HepG2 (cell line): ENCODE measurements around the gene CIBAR2. TPM values are rescaled to one million over a fixed set of nuclear protein-coding genes. Genes with fewer than 3 reads are reported as not detected.

ENCODE experiments used
- BRCA1 ChIP-seq: sonication (generic); formaldehyde crosslinking; IDR thresholded peaks from 2 replicates; pipeline ENCODE4 v1.4.0; 2020; ENCODE audit warnings: missing genetic modification reagents
- HNRNPH1 ChIP-seq: fragments of 200-400 bp; formaldehyde crosslinking; optimal IDR thresholded peaks from 2 replicates; pipeline ENCODE3; 2017; ENCODE audit warnings: mild to moderate bottlenecking, low read depth, low read length
- MATR3 ChIP-seq: sonication (generic); formaldehyde crosslinking; IDR thresholded peaks from 2 replicates; pipeline ENCODE4 v1.4.0; 2020; ENCODE audit warnings: missing genetic modification reagents
- MZF1 ChIP-seq: sonication (generic); formaldehyde crosslinking; IDR thresholded peaks from 2 replicates; pipeline ENCODE4 v1.8.1; 2023; ENCODE audit warnings: mild to moderate bottlenecking, missing genetic modification reagents, borderline replicate concordance
- NKX3-1 ChIP-seq: sonication (generic); formaldehyde crosslinking; IDR thresholded peaks from 2 replicates; pipeline ENCODE4 v1.5.0; 2020; ENCODE audit warnings: missing genetic modification reagents
- NR2F1 ChIP-seq, 2 experiments: fragments of 450-650 bp in 1 of 2; formaldehyde crosslinking in 1 of 2; IDR thresholded peaks; 2 replicates each; pipeline versions ENCODE4 v1.5.0 to v1.6.1; 2016 to 2020; ENCODE audit warnings: mild to moderate bottlenecking in 1 of 2, missing compliant biosample characterization in 1 of 2, missing genetic modification reagents in 1 of 2, moderate library complexity in 1 of 2
- RBFOX2 ChIP-seq: fragments of 200-400 bp; formaldehyde crosslinking; IDR thresholded peaks from 2 replicates; pipeline ENCODE4 v1.6.1; 2017; ENCODE audit warnings: low read depth, mild to moderate bottlenecking, low read length
- SMARCE1 ChIP-seq: fragments of 450-650 bp; IDR thresholded peaks from 2 replicates; pipeline ENCODE4 v1.6.1; 2017; ENCODE audit warnings: borderline replicate concordance
- SRSF9 ChIP-seq: fragments of 200-400 bp; formaldehyde crosslinking; IDR thresholded peaks from 2 replicates; pipeline ENCODE4 v1.6.1; 2018; ENCODE audit warnings: borderline replicate concordance, mild to moderate bottlenecking, low read depth, low read length; ENCODE audit not compliant: insufficient read depth, poor library complexity, severe bottlenecking
- ZC3H4 ChIP-seq: sonication (generic); formaldehyde crosslinking; IDR thresholded peaks from 2 replicates; pipeline ENCODE4 v1.4.0; 2020; ENCODE audit warnings: missing genetic modification reagents, borderline replicate concordance
- ZNF207 ChIP-seq: fragments of 450-650 bp; IDR thresholded peaks from 2 replicates; pipeline ENCODE4 v1.6.1; 2016; ENCODE audit warnings: antibody characterized with exemption, borderline replicate concordance
- ZNF292 ChIP-seq: sonication (generic); formaldehyde crosslinking; IDR thresholded peaks from 2 replicates; pipeline ENCODE4 v1.8.1; 2022; ENCODE audit warnings: mild to moderate bottlenecking, low read depth, missing genetic modification reagents, borderline replicate concordance
- ZNF614 ChIP-seq: IDR thresholded peaks from 2 replicates; pipeline ENCODE4 v1.6.1; 2018; ENCODE audit warnings: missing biosample characterization, missing genetic modification reagents, inconsistent platforms, borderline replicate concordance
- ZNF713 ChIP-seq: sonication (generic); formaldehyde crosslinking; IDR thresholded peaks from 2 replicates; pipeline ENCODE4 v1.4.0; 2020; ENCODE audit warnings: mild to moderate bottlenecking, missing genetic modification reagents
- ZNF776 ChIP-seq: sonication (generic); formaldehyde crosslinking; IDR thresholded peaks from 2 replicates; pipeline ENCODE4 v1.4.0; 2020; ENCODE audit warnings: mild to moderate bottlenecking, missing genetic modification reagents
- ZNF850 ChIP-seq: sonication (generic); formaldehyde crosslinking; conservative IDR thresholded peaks from 2 replicates; pipeline ENCODE4 v1.9.0; 2021; ENCODE audit warnings: mild to moderate bottlenecking, missing genetic modification reagents
- ZNF878 ChIP-seq: sonication (generic); formaldehyde crosslinking; IDR thresholded peaks from 2 replicates; pipeline ENCODE4 v1.8.1; 2023; ENCODE audit warnings: mild to moderate bottlenecking, missing genetic modification reagents, moderate library complexity
- polyA plus RNA-seq, 8 experiments: library from polyadenylated mRNA; depleted of rRNA in 3 of 8; stranded (reverse) in 7 of 8; unstranded in 1 of 8; fragments of >200 nt; fragmentation: Illumina TruSeq in 4 of 8; extraction: Trizol in 4 of 8; gene quantifications; 2 replicates each; pipeline versions ENCODE4 v1.2.1 to v1.2.3, GENCODE V29; 2011 to 2016; ENCODE audit warnings: low read depth in 4 of 8, missing spikeins in 1 of 8, mixed read lengths in 1 of 8; ENCODE audit not compliant: insufficient read depth in 1 of 8
- total RNA-seq, 5 experiments: library from RNA; depleted of rRNA; stranded (reverse); fragments of >200 nt; fragmentation: Illumina TruSeq; extraction: Trizol; gene quantifications; 2 replicates each; pipeline ENCODE4 v1.2.3, GENCODE V29; 2016; ENCODE audit warnings: low read depth in 1 of 5
- TF ChIP-seq, protein P1 (sequence below): sonication (generic); formaldehyde crosslinking; conservative IDR thresholded peaks from 2 replicates; pipeline ENCODE4 v1.8.1; 2023; ENCODE audit warnings: missing genetic modification reagents
- TF ChIP-seq, protein P2 (sequence below): sonication (generic); formaldehyde crosslinking; IDR thresholded peaks from 2 replicates; pipeline ENCODE4 v1.9.0; 2022; ENCODE audit warnings: low read depth, missing genetic modification reagents
- TF ChIP-seq, protein P3 (sequence below): sonication (generic); formaldehyde crosslinking; IDR thresholded peaks from 2 replicates; pipeline ENCODE4 v1.4.0; 2020; ENCODE audit warnings: missing genetic modification reagents
- TF ChIP-seq, protein P4 (sequence below): sonication (generic); IDR thresholded peaks from 2 replicates; pipeline ENCODE4 v1.6.1; 2016; ENCODE audit warnings: low read depth, borderline replicate concordance

The CIBAR2 gene
- total and polyA plus RNA-seq, 2 of the 13 experiments (the other 11 are each of a cell fraction or from before 2014, with no cell fraction given) = not detected

DNA sequence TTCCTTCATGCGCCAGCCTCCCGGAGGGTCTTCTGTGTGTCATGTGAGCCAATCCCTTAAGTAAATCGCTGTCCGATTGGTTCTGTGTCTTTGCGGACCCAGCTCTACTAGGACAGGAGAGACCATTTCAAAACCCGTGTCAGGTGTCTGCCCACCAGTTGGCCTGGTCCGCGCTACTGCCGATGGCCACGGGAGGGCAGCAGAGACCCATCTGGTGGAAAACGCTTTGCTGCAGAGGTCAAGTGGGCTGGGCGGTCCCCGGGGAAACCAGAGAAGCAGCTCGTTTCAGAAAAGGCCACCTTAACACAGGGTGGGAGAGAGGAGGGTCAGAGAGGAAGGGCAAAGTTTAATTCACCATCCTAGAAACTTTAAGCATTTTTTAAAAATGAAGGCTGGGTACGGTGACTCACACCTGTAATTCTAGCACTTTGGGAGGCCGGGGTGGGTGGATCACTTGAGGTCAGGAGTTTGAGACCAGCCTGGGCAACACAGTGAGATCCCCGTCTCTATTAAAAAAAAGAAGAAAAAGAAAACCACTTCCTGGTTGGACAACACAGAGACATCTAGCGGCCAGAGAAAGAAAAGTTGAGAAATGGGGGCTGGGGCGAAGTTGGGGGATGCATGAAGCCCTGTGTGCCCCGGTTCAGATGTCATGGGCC, 2.8 kb upstream of the CIBAR2 start (continued):
- TF ChIP-seq, protein P1, sequence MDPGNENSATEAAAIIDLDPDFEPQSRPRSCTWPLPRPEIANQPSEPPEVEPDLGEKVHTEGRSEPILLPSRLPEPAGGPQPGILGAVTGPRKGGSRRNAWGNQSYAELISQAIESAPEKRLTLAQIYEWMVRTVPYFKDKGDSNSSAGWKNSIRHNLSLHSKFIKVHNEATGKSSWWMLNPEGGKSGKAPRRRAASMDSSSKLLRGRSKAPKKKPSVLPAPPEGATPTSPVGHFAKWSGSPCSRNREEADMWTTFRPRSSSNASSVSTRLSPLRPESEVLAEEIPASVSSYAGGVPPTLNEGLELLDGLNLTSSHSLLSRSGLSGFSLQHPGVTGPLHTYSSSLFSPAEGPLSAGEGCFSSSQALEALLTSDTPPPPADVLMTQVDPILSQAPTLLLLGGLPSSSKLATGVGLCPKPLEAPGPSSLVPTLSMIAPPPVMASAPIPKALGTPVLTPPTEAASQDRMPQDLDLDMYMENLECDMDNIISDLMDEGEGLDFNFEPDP (CRISPR knock-in tag) = no peak
- no peak for TF ChIP-seq HNRNPH1
- TF ChIP-seq NR2F1 (CRISPR knock-in tag; IDR thresholded peaks at IDR 0.05) = peak; percentile 88 to 91
- no peak for TF ChIP-seq ZNF292 (CRISPR knock-in tag)
- TF ChIP-seq, protein P2, sequence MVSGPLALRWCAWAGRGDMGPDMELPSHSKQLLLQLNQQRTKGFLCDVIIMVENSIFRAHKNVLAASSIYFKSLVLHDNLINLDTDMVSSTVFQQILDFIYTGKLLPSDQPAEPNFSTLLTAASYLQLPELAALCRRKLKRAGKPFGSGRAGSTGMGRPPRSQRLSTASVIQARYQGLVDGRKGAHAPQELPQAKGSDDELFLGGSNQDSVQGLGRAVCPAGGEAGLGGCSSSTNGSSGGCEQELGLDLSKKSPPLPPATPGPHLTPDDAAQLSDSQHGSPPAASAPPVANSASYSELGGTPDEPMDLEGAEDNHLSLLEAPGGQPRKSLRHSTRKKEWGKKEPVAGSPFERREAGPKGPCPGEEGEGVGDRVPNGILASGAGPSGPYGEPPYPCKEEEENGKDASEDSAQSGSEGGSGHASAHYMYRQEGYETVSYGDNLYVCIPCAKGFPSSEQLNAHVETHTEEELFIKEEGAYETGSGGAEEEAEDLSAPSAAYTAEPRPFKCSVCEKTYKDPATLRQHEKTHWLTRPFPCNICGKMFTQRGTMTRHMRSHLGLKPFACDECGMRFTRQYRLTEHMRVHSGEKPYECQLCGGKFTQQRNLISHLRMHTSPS (CRISPR knock-in tag) = 0 out of 2 replicates have a peak, but pooled peaks have one; percentile 30
- no peak for TF ChIP-seq ZNF776 (CRISPR knock-in tag)
- TF ChIP-seq SMARCE1 = no peak
- no peak for TF ChIP-seq ZNF713
- TF ChIP-seq, protein P3, sequence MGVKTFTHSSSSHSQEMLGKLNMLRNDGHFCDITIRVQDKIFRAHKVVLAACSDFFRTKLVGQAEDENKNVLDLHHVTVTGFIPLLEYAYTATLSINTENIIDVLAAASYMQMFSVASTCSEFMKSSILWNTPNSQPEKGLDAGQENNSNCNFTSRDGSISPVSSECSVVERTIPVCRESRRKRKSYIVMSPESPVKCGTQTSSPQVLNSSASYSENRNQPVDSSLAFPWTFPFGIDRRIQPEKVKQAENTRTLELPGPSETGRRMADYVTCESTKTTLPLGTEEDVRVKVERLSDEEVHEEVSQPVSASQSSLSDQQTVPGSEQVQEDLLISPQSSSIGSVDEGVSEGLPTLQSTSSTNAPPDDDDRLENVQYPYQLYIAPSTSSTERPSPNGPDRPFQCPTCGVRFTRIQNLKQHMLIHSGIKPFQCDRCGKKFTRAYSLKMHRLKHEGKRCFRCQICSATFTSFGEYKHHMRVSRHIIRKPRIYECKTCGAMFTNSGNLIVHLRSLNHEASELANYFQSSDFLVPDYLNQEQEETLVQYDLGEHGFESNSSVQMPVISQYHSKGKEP (CRISPR knock-in tag) = no peak
- TF ChIP-seq SRSF9 = no peak
- no peak for TF ChIP-seq MATR3 (CRISPR knock-in tag)
- TF ChIP-seq MZF1 (CRISPR knock-in tag) = no peak
- TF ChIP-seq ZC3H4 (CRISPR knock-in tag) = no peak
- TF ChIP-seq ZNF850 (CRISPR knock-in tag) = no peak
- TF ChIP-seq BRCA1 (CRISPR knock-in tag) = no peak
- TF ChIP-seq NKX3-1 (CRISPR knock-in tag) = peak; percentile 57; the same call in 1 of the 2 replicates
- no peak for TF ChIP-seq ZNF614 (CRISPR knock-in tag)
- TF ChIP-seq, protein P4, sequence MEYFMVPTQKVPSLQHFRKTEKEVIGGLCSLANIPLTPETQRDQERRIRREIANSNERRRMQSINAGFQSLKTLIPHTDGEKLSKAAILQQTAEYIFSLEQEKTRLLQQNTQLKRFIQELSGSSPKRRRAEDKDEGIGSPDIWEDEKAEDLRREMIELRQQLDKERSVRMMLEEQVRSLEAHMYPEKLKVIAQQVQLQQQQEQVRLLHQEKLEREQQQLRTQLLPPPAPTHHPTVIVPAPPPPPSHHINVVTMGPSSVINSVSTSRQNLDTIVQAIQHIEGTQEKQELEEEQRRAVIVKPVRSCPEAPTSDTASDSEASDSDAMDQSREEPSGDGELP = peak; percentile 30; the same call in 1 of the 2 replicates
- no peak for TF ChIP-seq RBFOX2
- no peak for TF ChIP-seq ZNF878
- no peak for TF ChIP-seq ZNF207
